Neutrophil (primary cell): ENCODE results near the gene PLD1.
"Not testable (repeated sequence)": the region's sequence is repeated elsewhere in the genome, so short reads cannot be mapped to it uniquely, and the experiment has no call there.

Experiments
- H3K27ac ChIP-seq: fragments of 200-600 bp; sonication (generic); 2 replicates; pipeline ENCODE4 v1.5.1; 2016; ENCODE audit warnings: mild to moderate bottlenecking, moderate library complexity
- H3K27me3 ChIP-seq: fragments of 200-600 bp; sonication (generic); 2 replicates; pipeline ENCODE4 v1.6.0; 2016; ENCODE audit warnings: mild to moderate bottlenecking
- H3K36me3 ChIP-seq: fragments of 200-600 bp; sonication (generic); 2 replicates; pipeline ENCODE4 v1.5.1; 2017
- H3K4me1 ChIP-seq, 2 experiments: fragments of 200-600 bp in 1 of 2; sonication (generic) in 1 of 2; 1 replicate in 1 of 2; 2 replicates in 1 of 2; pipeline versions ENCODE4 v1.5.1 to v1.6.1; 2013 to 2016; ENCODE audit warnings: low read depth in 1 of 2, low read length in 1 of 2, mild to moderate bottlenecking in 1 of 2, moderate library complexity in 1 of 2; ENCODE audit not compliant: control insufficient read depth in 1 of 2, insufficient read depth in 1 of 2
- H3K4me3 ChIP-seq, 2 experiments: fragments of 200-600 bp in 1 of 2; sonication (generic) in 1 of 2; 1 replicate in 1 of 2; 2 replicates in 1 of 2; pipeline ENCODE4 v1.5.1; 2013 to 2016; ENCODE audit warnings: low read depth in 1 of 2, low read length in 1 of 2, mild to moderate bottlenecking in 1 of 2, moderate library complexity in 1 of 2
- H3K9me3 ChIP-seq: fragments of 200-600 bp; sonication (generic); 2 replicates; pipeline ENCODE4 v1.5.1; 2016
- TF ChIP-seq, protein P1 (sequence below): fragments of 200-600 bp; sonication (generic); IDR thresholded peaks from 2 replicates; pipeline ENCODE4 v1.5.1; 2016; ENCODE audit warnings: antibody characterized with exemption

Gene PLD1

GRCh38 chr3:171563298-171563697 lies 247.0 kb downstream of the PLD1 start:
- H3K4me3 ChIP-seq, result no peak overlapping the region
- no peak overlapping the region for H3K27ac ChIP-seq
- H3K4me1 ChIP-seq, result peaks cover 26% of the 10 kb centered on the region in 2 experiments
- TF ChIP-seq, protein P1, sequence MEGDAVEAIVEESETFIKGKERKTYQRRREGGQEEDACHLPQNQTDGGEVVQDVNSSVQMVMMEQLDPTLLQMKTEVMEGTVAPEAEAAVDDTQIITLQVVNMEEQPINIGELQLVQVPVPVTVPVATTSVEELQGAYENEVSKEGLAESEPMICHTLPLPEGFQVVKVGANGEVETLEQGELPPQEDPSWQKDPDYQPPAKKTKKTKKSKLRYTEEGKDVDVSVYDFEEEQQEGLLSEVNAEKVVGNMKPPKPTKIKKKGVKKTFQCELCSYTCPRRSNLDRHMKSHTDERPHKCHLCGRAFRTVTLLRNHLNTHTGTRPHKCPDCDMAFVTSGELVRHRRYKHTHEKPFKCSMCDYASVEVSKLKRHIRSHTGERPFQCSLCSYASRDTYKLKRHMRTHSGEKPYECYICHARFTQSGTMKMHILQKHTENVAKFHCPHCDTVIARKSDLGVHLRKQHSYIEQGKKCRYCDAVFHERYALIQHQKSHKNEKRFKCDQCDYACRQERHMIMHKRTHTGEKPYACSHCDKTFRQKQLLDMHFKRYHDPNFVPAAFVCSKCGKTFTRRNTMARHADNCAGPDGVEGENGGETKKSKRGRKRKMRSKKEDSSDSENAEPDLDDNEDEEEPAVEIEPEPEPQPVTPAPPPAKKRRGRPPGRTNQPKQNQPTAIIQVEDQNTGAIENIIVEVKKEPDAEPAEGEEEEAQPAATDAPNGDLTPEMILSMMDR, result no peak
- H3K36me3 ChIP-seq, result no peaks in the 10 kb centered on the region
- H3K9me3 ChIP-seq, result no peaks in the 10 kb centered on the region
- H3K27me3 ChIP-seq, result no peaks in the 10 kb centered on the region

- not testable (repeated sequence) for H3K27me3 ChIP-seq, H3K4me3 ChIP-seq, H3K36me3 ChIP-seq, H3K9me3 ChIP-seq
- H3K4me1 ChIP-seq, result peaks cover 26% of the 10 kb centered on the region in 2 experiments
- H3K27ac ChIP-seq, result peak overlapping the region; percentile 65
Observed at GRCh38 chr3:171562459-171562858, 247.8 kb downstream of the PLD1 start.

- Histone ChIP-seq H3K4me1 (peaks cover 25% of the 10 kb centered on the region in 2 experiments), H3K36me3 (no peaks in the 10 kb centered on the region), H3K27ac (peak overlapping the region; percentile 65), H3K27me3 (no peaks in the 10 kb centered on the region), H3K4me3 (no peak overlapping the region), H3K9me3 (no peaks in the 10 kb centered on the region)
- TF ChIP-seq, protein P1, result no peak
Observed at GRCh38 chr3:171561596-171562323, 248.5 kb downstream of the PLD1 start.

DNA sequence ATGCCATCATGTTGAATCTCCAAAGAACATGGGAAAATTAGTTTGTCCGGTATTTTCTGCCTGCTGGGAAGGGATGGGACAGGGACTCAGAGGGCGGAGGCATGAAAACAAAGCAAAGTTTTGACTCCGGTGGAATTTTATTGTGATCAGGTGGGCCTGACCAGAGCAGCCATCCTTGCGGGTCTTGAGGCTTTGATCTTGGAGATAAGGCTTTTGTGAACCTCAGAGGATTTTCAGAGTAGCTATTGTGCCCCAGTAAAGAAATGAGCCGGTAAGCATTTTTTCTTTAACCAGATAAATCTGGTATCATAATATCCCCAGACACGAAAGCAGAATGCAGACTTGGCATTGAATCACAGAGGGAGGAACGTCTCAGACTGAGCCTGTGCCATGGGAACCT lies 250.7 kb downstream of the PLD1 start:
- Histone ChIP-seq H3K27ac (no peak overlapping the region), H3K27me3 (no peaks in the 10 kb centered on the region), H3K4me1 (peaks cover 11% of the 10 kb centered on the region in 2 experiments), H3K9me3 (no peaks in the 10 kb centered on the region), H3K4me3 (no peak overlapping the region), H3K36me3 (no peaks in the 10 kb centered on the region)
- TF ChIP-seq, protein P1, result no peak

GRCh38 chr3:171558188-171558696 lies 252.0 kb downstream of the PLD1 start:
- H3K36me3 ChIP-seq, result no peaks in the 10 kb centered on the region
- H3K27ac ChIP-seq, result no peak overlapping the region
- no peaks in the 10 kb centered on the region for H3K27me3 ChIP-seq
- TF ChIP-seq, protein P1, result no peak
- H3K4me3 ChIP-seq, result no peak overlapping the region
- H3K4me1 ChIP-seq, result peaks cover 21% of the 10 kb centered on the region in 2 experiments
- no peaks in the 10 kb centered on the region for H3K9me3 ChIP-seq

GRCh38 chr3:171557173-171557572 lies 253.1 kb downstream of the PLD1 start:
- H3K4me1 ChIP-seq, result peaks cover 31 to 32% of the 10 kb centered on the region in 2 experiments
- no peak overlapping the region for H3K27ac ChIP-seq
- TF ChIP-seq, protein P1, result no peak
- no peaks in the 10 kb centered on the region for H3K36me3 ChIP-seq
- no peaks in the 10 kb centered on the region for H3K27me3 ChIP-seq
- H3K4me3 ChIP-seq, result no peak overlapping the region
- H3K9me3 ChIP-seq, result no peaks in the 10 kb centered on the region
